GM12801 (cell line): Measurements from ENCODE around the gene RPS6KA5.

Source experiments
- CTCF ChIP-seq: IDR thresholded peaks from one replicate; pipeline ENCODE4 v1.5.1; 2011; ENCODE audit warnings: control low read depth; ENCODE audit not compliant: insufficient read length; ENCODE audit errors: extremely low read depth

RPS6KA5 gene

GRCh38 chr14:90990141-90990540 lies 70.3 kb downstream of the RPS6KA5 start:
- TF ChIP-seq CTCF, result no peak

GRCh38 chr14:90987140-90987539 lies 73.3 kb downstream of the RPS6KA5 start:
- TF ChIP-seq CTCF, result no peak

- TF ChIP-seq CTCF, result no peak
These were observed 73.9 kb downstream of the RPS6KA5 start for GRCh38 chr14:90986510-90986909.

- TF ChIP-seq CTCF, result no peak
These were observed 74.7 kb downstream of the RPS6KA5 start for GRCh38 chr14:90985601-90986242.

- no peak for TF ChIP-seq CTCF
These were observed 76.9 kb downstream of the RPS6KA5 start for GRCh38 chr14:90983560-90983959.

GRCh38 chr14:90981636-90982035 lies 78.8 kb downstream of the RPS6KA5 start:
- no peak for TF ChIP-seq CTCF

- TF ChIP-seq CTCF, result no peak
These were observed 80.9 kb downstream of the RPS6KA5 start for GRCh38 chr14:90979515-90979914.
